Measurements from ENCODE around the gene SLC25A47.

SLC25A47 gene

DNA sequence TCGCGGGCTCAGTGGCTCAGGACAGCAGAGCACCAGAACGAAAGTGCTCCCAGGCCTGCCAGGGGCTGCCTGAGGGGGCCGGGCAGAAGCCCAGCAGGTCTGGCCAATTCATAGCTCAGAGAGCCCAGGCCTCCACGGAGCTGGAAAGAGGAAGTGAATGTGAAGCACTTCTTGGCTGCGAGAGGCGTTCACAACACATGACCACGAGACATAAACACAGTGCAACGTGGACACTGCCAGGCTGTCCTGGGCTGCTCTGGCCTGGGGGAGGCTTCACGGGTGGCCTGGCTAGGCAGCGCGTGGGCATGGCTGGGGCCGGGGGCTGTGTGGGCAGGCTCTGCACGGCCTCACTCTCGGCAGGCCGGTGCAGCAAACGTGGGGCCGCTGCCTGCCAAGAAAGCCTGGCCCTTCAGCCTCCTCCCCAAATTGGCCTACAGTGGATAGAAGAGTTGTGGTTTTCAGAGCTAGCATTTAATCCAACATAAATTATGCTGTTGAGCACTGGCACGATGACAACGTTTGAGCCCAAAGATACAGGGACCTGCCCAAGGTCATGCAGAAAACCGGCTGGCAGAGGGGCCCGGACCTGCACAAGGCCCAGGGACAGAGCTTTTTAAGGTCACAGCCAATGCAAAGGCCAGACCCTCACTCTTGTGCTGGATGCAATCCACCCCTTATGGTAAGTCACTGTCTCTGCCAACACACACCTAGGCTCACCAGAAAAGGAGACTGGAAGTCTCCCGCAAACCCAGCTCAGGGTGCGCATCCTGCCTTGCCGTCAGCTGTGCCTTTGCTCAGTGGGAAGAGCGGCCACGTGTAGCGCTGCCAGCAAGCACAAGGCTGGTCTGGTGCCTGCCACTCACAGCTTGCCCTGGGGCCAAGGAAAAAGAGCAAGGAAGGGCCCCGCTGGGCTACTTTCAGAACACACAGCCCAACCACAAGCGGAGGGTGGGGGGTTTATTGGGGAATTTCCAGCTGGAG, 25.5 kb upstream of the SLC25A47 start:
- Histone ChIP-seq H2AFZ (ENCODE audit: low read length) (no peak overlapping the region), H3K9ac (ENCODE audit: low read length) (no peak overlapping the region)

DNA sequence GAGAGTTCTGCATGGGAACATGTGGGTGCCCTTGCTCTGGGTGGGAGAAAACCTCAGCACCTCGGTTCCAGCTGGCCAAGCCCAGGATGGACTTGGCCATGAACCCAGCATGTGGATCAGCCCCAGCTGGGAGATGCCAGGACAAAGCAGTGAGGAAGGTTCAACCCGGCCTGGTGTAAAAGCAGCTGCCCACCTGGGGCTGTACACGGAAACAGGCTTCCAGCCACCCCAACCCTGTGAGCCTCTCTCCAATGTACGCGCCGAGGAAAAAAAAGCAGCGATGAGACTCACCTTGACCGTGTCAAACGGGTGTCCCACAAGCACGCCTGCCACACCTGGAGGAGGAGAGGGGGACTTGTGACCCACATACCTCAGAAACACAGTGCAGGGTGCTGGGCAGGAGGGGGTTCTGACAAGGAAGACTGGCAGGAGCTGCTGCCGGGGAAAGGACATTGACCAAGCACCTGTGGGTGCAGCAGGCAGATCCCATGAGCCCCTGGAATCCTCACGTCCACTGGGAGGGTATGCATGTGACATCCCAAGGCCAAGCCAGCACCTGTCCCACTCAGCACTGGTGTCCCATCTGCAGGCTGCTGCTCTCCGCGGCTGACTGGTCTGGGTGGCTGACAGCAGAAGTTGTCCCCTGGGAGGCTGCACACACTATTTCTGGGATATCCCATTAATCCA, 24.4 kb upstream of the SLC25A47 start:
- Histone ChIP-seq H3K9me2 (replicated peaks; ENCODE audit: insufficient read depth, low read length) (no peaks in the 10 kb centered on the region), H2AFZ (ENCODE audit: low read length) (no peak overlapping the region), H4K20me1 (ENCODE audit: insufficient read depth, low read length) (no peaks in the 10 kb centered on the region), H3K9me3 (replicated peaks; ENCODE audit: insufficient read depth, low read length) (no peaks in the 10 kb centered on the region), H3K27me3 (replicated peaks; ENCODE audit: insufficient read depth, low read length) (no peaks in the 10 kb centered on the region), H3K4me3 (ENCODE audit: low read length) (no peak overlapping the region), H3K36me3 (replicated peaks; ENCODE audit: insufficient read depth, low read length) (no peaks in the 10 kb centered on the region), H3F3A (ENCODE audit: insufficient read depth, low read length) (no peaks in the 10 kb centered on the region), H3K9ac (ENCODE audit: low read length) (no peak overlapping the region), H3K4me1 (ENCODE audit: low read length) (no peaks in the 10 kb centered on the region), H3K27ac (ENCODE audit: low read length) (no peak overlapping the region), H3K4me2 (ENCODE audit: low read depth, low read length) (no peak overlapping the region), H3K79me2 (ENCODE audit: low read length) (no peaks in the 10 kb centered on the region)
- no peak for DNase-seq
- TF ChIP-seq, protein P1, sequence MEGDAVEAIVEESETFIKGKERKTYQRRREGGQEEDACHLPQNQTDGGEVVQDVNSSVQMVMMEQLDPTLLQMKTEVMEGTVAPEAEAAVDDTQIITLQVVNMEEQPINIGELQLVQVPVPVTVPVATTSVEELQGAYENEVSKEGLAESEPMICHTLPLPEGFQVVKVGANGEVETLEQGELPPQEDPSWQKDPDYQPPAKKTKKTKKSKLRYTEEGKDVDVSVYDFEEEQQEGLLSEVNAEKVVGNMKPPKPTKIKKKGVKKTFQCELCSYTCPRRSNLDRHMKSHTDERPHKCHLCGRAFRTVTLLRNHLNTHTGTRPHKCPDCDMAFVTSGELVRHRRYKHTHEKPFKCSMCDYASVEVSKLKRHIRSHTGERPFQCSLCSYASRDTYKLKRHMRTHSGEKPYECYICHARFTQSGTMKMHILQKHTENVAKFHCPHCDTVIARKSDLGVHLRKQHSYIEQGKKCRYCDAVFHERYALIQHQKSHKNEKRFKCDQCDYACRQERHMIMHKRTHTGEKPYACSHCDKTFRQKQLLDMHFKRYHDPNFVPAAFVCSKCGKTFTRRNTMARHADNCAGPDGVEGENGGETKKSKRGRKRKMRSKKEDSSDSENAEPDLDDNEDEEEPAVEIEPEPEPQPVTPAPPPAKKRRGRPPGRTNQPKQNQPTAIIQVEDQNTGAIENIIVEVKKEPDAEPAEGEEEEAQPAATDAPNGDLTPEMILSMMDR (IDR thresholded peaks at IDR 0.05; ENCODE audit: low read length): no peak
- no peak for TF ChIP-seq EZH2 (optimal IDR thresholded peaks at IDR 0.05; ENCODE audit: low read depth, low read length)
- no peak for TF ChIP-seq EZH2phosphoT487 (IDR thresholded peaks at IDR 0.05; ENCODE audit: low read length)

More for the DNA sequence above, 25.5 kb upstream of the SLC25A47 start:
- Histone ChIP-seq H3K4me3 (ENCODE audit: low read length) (no peak overlapping the region), H4K20me1 (ENCODE audit: insufficient read depth, low read length) (no peaks in the 10 kb centered on the region), H3K36me3 (replicated peaks; ENCODE audit: insufficient read depth, low read length) (no peaks in the 10 kb centered on the region), H3K9me2 (replicated peaks; ENCODE audit: insufficient read depth, low read length) (no peaks in the 10 kb centered on the region), H3K79me2 (ENCODE audit: low read length) (no peaks in the 10 kb centered on the region), H3F3A (ENCODE audit: insufficient read depth, low read length) (no peaks in the 10 kb centered on the region), H3K27ac (ENCODE audit: low read length) (no peak overlapping the region), H3K27me3 (replicated peaks; ENCODE audit: insufficient read depth, low read length) (no peaks in the 10 kb centered on the region), H3K4me2 (ENCODE audit: low read depth, low read length) (no peak overlapping the region), H3K9me3 (replicated peaks; ENCODE audit: insufficient read depth, low read length) (no peaks in the 10 kb centered on the region), H3K4me1 (ENCODE audit: low read length) (no peaks in the 10 kb centered on the region)
- no peak for TF ChIP-seq EZH2phosphoT487 (IDR thresholded peaks at IDR 0.05; ENCODE audit: low read length)
- TF ChIP-seq EZH2 (optimal IDR thresholded peaks at IDR 0.05; ENCODE audit: low read depth, low read length): no peak
- TF ChIP-seq, protein P1 (IDR thresholded peaks at IDR 0.05; ENCODE audit: low read length): no peak
- no peak for DNase-seq

DNA sequence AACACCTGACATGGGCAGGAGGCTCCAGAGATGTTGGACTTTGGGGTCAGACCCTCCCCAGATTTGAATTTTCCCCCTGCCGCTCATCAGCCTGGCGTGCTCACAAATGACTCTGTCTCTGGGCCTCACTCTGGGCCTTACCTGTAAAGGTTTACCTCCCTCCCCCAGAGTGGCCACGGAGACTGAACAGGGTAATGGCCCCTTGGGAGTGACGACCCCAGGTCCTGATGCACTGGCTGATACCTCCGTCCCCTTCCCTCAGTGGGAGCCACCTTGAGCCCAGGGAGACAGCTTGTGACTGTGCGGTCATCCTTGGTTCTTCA, 23.9 kb upstream of the SLC25A47 start:
- Histone ChIP-seq H3K27me3 (replicated peaks; ENCODE audit: insufficient read depth, low read length) (no peaks in the 10 kb centered on the region), H3F3A (ENCODE audit: insufficient read depth, low read length) (no peaks in the 10 kb centered on the region), H3K9me3 (replicated peaks; ENCODE audit: insufficient read depth, low read length) (no peaks in the 10 kb centered on the region), H3K79me2 (ENCODE audit: low read length) (no peaks in the 10 kb centered on the region), H3K4me1 (ENCODE audit: low read length) (no peaks in the 10 kb centered on the region), H3K4me2 (ENCODE audit: low read depth, low read length) (no peak overlapping the region), H3K4me3 (ENCODE audit: low read length) (no peak overlapping the region), H3K9ac (ENCODE audit: low read length) (no peak overlapping the region), H3K36me3 (replicated peaks; ENCODE audit: insufficient read depth, low read length) (no peaks in the 10 kb centered on the region), H4K20me1 (ENCODE audit: insufficient read depth, low read length) (no peaks in the 10 kb centered on the region), H3K9me2 (replicated peaks; ENCODE audit: insufficient read depth, low read length) (no peaks in the 10 kb centered on the region), H2AFZ (ENCODE audit: low read length) (no peak overlapping the region), H3K27ac (ENCODE audit: low read length) (no peak overlapping the region)
- TF ChIP-seq EZH2 (optimal IDR thresholded peaks at IDR 0.05; ENCODE audit: low read depth, low read length) (no peak), EZH2phosphoT487 (IDR thresholded peaks at IDR 0.05; ENCODE audit: low read length) (no peak)
- TF ChIP-seq, protein P1 (IDR thresholded peaks at IDR 0.05; ENCODE audit: low read length): no peak
- no peak for DNase-seq

Data from MM.1S (cell line).